Measurements from ENCODE around the gene CDC45.
A peak's percentile ranks its signal among the peaks of the same experiment; 100 is the strongest.

Gene CDC45

GRCh38 chr22:19477321-19478044 is 2.2 kb upstream of the CDC45 start:
- TF ChIP-seq CTCF (IDR thresholded peaks at IDR 0.05; ENCODE audit: low read depth, low read length, missing control alignments) = no peak
- DNase-seq = no peak
- in situ Hi-C loops (cut with HindIII; ENCODE audit: low pct_ligation_motif_present, low sequenced_read_pairs) = no loop called here
- Histone ChIP-seq H3K27me3 (replicated peaks) (no peaks in the 10 kb centered on the region), H3K4me3 (ENCODE audit: low read depth, low read length) (peak overlapping the region; percentile 98), H3K36me3 (replicated peaks) (peaks cover 31% of the 10 kb centered on the region), H3K27ac (no peak overlapping the region)

- H3K36me3 ChIP-seq (replicated peaks) = peaks cover 24% of the 10 kb centered on the region
- in situ Hi-C loops (cut with HindIII; ENCODE audit: low pct_ligation_motif_present, low sequenced_read_pairs) = no loop called here
- no peak for DNase-seq
These were observed 1.4 kb upstream of the CDC45 start for GRCh38 chr22:19478045-19478900.

GRCh38 chr22:19478901-19479354 is 792 bp upstream of the CDC45 start, which contains the start of gene UFD1:
Gene UFD1, minus strand, starts transcription at chr22:19479193. Its CDS starts 108 bp downstream, at chr22:19479085.
- peak; percentile 62 for DNase-seq
- peaks cover 17% of the 10 kb centered on the region for H3K36me3 ChIP-seq (replicated peaks)
- H3K27me3 ChIP-seq (replicated peaks) = no peaks in the 10 kb centered on the region
- H3K4me3 ChIP-seq (ENCODE audit: low read depth, low read length) = peak within 1 kb of the TSS; percentile 98
- peak within 1 kb of the TSS; percentile 100 for H3K27ac ChIP-seq
- no peak for TF ChIP-seq CTCF (IDR thresholded peaks at IDR 0.05; ENCODE audit: low read depth, low read length, missing control alignments)
- in situ Hi-C loops (cut with HindIII; ENCODE audit: low pct_ligation_motif_present, low sequenced_read_pairs) = no loop called here

More at GRCh38 chr22:19478045-19478900, 1.4 kb upstream of the CDC45 start:
- TF ChIP-seq CTCF (IDR thresholded peaks at IDR 0.05; ENCODE audit: low read depth, low read length, missing control alignments) = no peak
- Histone ChIP-seq H3K4me3 (ENCODE audit: low read depth, low read length) (peak overlapping the region; percentile 98), H3K27ac (peak overlapping the region; percentile 100), H3K27me3 (replicated peaks) (no peaks in the 10 kb centered on the region)

GRCh38 chr22:19480173-19480568 is 451 bp downstream of the CDC45 start:
- peak overlapping the region; percentile 100 for H3K27ac ChIP-seq
- no peaks in the 10 kb centered on the region for H3K27me3 ChIP-seq (replicated peaks)
- no peak for TF ChIP-seq CTCF (IDR thresholded peaks at IDR 0.05; ENCODE audit: low read depth, low read length, missing control alignments)
- in situ Hi-C loops (cut with HindIII; ENCODE audit: low pct_ligation_motif_present, low sequenced_read_pairs) = no loop called here
- H3K4me3 ChIP-seq (ENCODE audit: low read depth, low read length) = peak overlapping the region; percentile 98
- no peak for DNase-seq
- H3K36me3 ChIP-seq (replicated peaks) = peaks cover 8% of the 10 kb centered on the region

GRCh38 chr22:19480789-19481188 is 1.1 kb downstream of the CDC45 start:
- in situ Hi-C loops (cut with HindIII; ENCODE audit: low pct_ligation_motif_present, low sequenced_read_pairs) = no loop called here

More at GRCh38 chr22:19480789-19481188, 1.1 kb downstream of the CDC45 start:
- Histone ChIP-seq H3K27ac (no peak overlapping the region), H3K36me3 (replicated peaks) (peaks cover 2% of the 10 kb centered on the region), H3K27me3 (replicated peaks) (no peaks in the 10 kb centered on the region), H3K4me3 (ENCODE audit: low read depth, low read length) (peak overlapping the region; percentile 98)
- no peak for TF ChIP-seq CTCF (IDR thresholded peaks at IDR 0.05; ENCODE audit: low read depth, low read length, missing control alignments)
- DNase-seq = no peak

Measured in brain microvascular endothelial cell (primary cell).